ENCODE measurements around the gene KCNH3. TPM values are rescaled to one million over a fixed set of nuclear protein-coding genes. Genes with fewer than 3 reads are reported as not detected.

KCNH3 gene
- total and polyA plus RNA-seq, 2 donors (not counting 3 experiments of a cell fraction or from before 2014, with no cell fraction given) = 0.13 to 0.14 TPM

DNA sequence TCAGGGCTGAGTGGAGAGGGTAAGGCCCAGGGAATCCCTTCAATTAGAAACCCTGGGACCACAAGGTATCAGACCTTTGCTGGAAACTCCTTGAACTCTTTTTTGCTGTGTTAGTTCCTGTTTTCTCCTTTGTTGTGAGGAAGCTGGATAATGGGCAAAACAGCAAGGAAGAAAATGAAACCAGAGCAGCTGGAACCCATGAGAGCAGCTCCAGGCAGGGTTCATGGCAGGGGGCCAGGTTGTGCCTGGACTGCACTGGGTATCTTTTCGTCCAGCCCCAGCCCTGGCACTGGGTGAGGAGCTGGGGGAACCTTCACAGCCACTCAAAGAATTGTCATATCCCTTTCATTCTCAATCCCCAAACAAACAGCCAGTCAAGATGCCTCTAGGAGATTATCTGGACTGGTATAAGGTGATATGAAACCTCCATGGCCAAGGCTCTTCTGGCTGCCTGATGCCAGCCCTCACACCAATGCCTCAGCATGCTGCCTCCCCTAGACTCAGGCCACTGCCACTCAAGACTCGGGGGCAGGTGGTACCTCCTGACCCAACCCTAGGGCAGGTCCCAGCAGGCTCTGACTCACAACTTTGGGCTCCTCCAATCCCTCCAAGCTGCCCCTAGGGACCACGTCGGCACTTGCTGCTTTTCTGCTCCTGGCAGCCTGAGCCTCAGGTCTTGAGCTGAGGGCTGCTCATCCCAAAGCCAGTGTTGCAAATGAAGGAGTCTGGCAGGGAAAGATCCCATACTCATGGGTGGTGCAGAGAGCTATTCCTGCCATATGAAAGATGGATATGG is 50.1 kb downstream of the KCNH3 start:
- no peak overlapping the region for H3K4me3 ChIP-seq (replicated peaks in 1 of 3; ENCODE audit: insufficient read depth in 1 of 3, low read depth in 1 of 3, low read length in 3 of 3)
- no peak overlapping the region for H3K27ac ChIP-seq (ENCODE audit: insufficient read depth, low read depth, low read length)
- DNase-seq (ENCODE audit: low read depth, low spot score) (no peak), FAIRE-seq (no peak)
- TF ChIP-seq POLR2A (IDR thresholded peaks at IDR 0.05; ENCODE audit: low read depth, low read length) (no peak), FOS (IDR thresholded peaks at IDR 0.05; ENCODE audit: borderline replicate concordance, insufficient read depth, low read length) (no peak), GATA2 (IDR thresholded peaks at IDR 0.05; ENCODE audit: insufficient read depth, insufficient read length, low read depth, low read length) (no peak)
- TF ChIP-seq, protein P1, sequence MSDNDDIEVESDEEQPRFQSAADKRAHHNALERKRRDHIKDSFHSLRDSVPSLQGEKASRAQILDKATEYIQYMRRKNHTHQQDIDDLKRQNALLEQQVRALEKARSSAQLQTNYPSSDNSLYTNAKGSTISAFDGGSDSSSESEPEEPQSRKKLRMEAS (IDR thresholded peaks at IDR 0.05; ENCODE audit: insufficient read depth, insufficient read length) = no peak
- TF ChIP-seq, protein P2, sequence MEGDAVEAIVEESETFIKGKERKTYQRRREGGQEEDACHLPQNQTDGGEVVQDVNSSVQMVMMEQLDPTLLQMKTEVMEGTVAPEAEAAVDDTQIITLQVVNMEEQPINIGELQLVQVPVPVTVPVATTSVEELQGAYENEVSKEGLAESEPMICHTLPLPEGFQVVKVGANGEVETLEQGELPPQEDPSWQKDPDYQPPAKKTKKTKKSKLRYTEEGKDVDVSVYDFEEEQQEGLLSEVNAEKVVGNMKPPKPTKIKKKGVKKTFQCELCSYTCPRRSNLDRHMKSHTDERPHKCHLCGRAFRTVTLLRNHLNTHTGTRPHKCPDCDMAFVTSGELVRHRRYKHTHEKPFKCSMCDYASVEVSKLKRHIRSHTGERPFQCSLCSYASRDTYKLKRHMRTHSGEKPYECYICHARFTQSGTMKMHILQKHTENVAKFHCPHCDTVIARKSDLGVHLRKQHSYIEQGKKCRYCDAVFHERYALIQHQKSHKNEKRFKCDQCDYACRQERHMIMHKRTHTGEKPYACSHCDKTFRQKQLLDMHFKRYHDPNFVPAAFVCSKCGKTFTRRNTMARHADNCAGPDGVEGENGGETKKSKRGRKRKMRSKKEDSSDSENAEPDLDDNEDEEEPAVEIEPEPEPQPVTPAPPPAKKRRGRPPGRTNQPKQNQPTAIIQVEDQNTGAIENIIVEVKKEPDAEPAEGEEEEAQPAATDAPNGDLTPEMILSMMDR (IDR thresholded peaks at IDR 0.05; ENCODE audit: extremely low read depth in 1 of 2, insufficient read depth in 1 of 2, low read depth in 1 of 2, low read length in 2 of 2) = no peak
- H3K36me3 ChIP-seq (ENCODE audit: control insufficient read depth in 2 of 2, extremely low read depth in 1 of 2, insufficient read depth in 2 of 2, low read length in 2 of 2) = no peaks in the 10 kb centered on the region
- no peaks in the 10 kb centered on the region for H3K4me1 ChIP-seq (ENCODE audit: control insufficient read depth, extremely low read depth, insufficient read depth, low read length)
- ChIA-PET CTCF (interaction anchor here (1.0 to 1.6 kb wide), 4 partner anchors 8 to 241 kb away, joined by 3 to 7 read pairs (median 4); no protein-coding TSS in a partner anchor), POLR2A (no interaction called here)
- H3K9ac ChIP-seq (replicated peaks; ENCODE audit: extremely low read depth, insufficient read depth, low read length) = no peak overlapping the region
- no peaks in the 10 kb centered on the region for H4K20me1 ChIP-seq (replicated peaks; ENCODE audit: control insufficient read depth, extremely low read depth, insufficient read depth, low read length)
- no peaks in the 10 kb centered on the region for H3K79me2 ChIP-seq (ENCODE audit: control insufficient read depth, insufficient read depth, low read length)
- intact Hi-C loops (cut with micrococcal nuclease) = no loop called here
- BruUV-seq (replicated peaks) = no TSS peak
- no peaks in the 10 kb centered on the region for H3K27me3 ChIP-seq (ENCODE audit: control insufficient read depth in 2 of 2, insufficient read depth in 2 of 2, low read length in 2 of 2)
- dilution Hi-C loops (cut with MboI; ENCODE audit: extremely low pct_ligation_motif_present, low sequenced_read_pairs) = no loop called here
- no peaks in the 10 kb centered on the region for H3K9me1 ChIP-seq (replicated peaks; ENCODE audit: control insufficient read depth, extremely low read depth, insufficient read depth, low read length)
- H3K4me2 ChIP-seq (ENCODE audit: insufficient read depth, low read length) = no peak overlapping the region
- H3K9me3 ChIP-seq (replicated peaks; ENCODE audit: control insufficient read depth, insufficient read depth, low read length) = no peaks in the 10 kb centered on the region
- no peak overlapping the region for H2AFZ ChIP-seq (ENCODE audit: low read depth, low read length)

All from endothelial cell of umbilical vein (primary cell).